Mesothelial cell of epicardium (in vitro differentiated cells): ENCODE results near the gene GRIK1. TPM values are rescaled to one million over a fixed set of nuclear protein-coding genes. Genes with fewer than 3 reads are reported as not detected.

ENCODE experiments used
- DNase-seq, 2 experiments: peaks; one replicate each; pipeline ENCODE4 v3.0.0; 2021; ENCODE audit warnings: low spot score in 2 of 2; ENCODE audit not compliant: unreplicated experiment in 2 of 2
- H3K27ac Mint-ChIP-seq: 2 replicates; pipeline ENCODE4 v1.8.0; 2021; ENCODE audit warnings: mixed read lengths
- H3K27me3 Mint-ChIP-seq: 2 replicates; pipeline ENCODE4 v1.8.0; 2021; ENCODE audit warnings: low read depth, mixed read lengths
- H3K36me3 Mint-ChIP-seq: 2 replicates; pipeline ENCODE4 v1.8.0; 2021; ENCODE audit warnings: mixed read lengths
- H3K4me1 Mint-ChIP-seq: 2 replicates; pipeline ENCODE4 v1.8.0; 2021; ENCODE audit warnings: mixed read lengths
- H3K4me3 Mint-ChIP-seq: 2 replicates; pipeline ENCODE4 v1.8.0; 2021; ENCODE audit warnings: mild to moderate bottlenecking, moderate library complexity, mixed read lengths
- H3K9me3 Mint-ChIP-seq: 2 replicates; pipeline ENCODE4 v1.8.0; 2021; ENCODE audit warnings: mixed read lengths
- CTCF ChIP-seq: fragments of 200-600 bp; sonication (generic); IDR thresholded peaks from one replicate; pipeline ENCODE4 v1.5.0; 2021; ENCODE audit warnings: antibody characterized with exemption; ENCODE audit not compliant: unreplicated experiment
- total RNA-seq: library from RNA; stranded (reverse); gene quantifications from 3 replicates; pipeline ENCODE4 v1.2.1, GENCODE V29; 2021

The GRIK1 gene
- total RNA-seq, 1 donor from 2014 or later = 5.9 TPM

- Mint-ChIP-seq H3K4me1 (no peaks in the 10 kb centered on the region), H3K27me3 (no peaks in the 10 kb centered on the region), H3K4me3 (no peak overlapping the region), H3K9me3 (peaks cover 7% of the 10 kb centered on the region), H3K36me3 (no peaks in the 10 kb centered on the region), H3K27ac (no peak overlapping the region)
- no peak for TF ChIP-seq CTCF
- DNase-seq = no peak
Measured at GRCh38 chr21:29626801-29627470, 312.9 kb downstream of the GRIK1 start.

DNA sequence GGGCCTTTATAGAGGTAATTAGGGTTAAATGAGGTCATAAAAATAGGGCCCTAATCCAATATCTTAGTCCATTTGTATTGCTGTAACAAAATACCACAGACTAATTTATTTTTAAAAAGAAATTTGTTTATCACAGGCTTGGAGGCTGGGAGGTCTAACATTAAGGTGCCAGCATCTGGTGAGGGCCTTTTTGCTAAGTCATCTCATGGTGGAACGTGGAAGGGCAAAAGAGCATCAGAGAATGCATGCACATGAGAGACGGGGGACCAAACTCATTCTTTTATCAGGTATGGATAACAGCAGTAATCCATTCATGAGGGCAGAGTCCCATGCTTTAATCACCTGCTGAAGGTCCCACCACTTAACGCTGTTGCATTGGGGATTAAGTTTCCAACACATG is 313.8 kb downstream of the GRIK1 start:
- DNase-seq = no peak
- no peak for TF ChIP-seq CTCF
- H3K9me3 Mint-ChIP-seq = peaks cover 7% of the 10 kb centered on the region
- no peak overlapping the region for H3K27ac Mint-ChIP-seq
- no peaks in the 10 kb centered on the region for H3K27me3 Mint-ChIP-seq
- H3K4me1 Mint-ChIP-seq = no peaks in the 10 kb centered on the region
- no peaks in the 10 kb centered on the region for H3K36me3 Mint-ChIP-seq
- H3K4me3 Mint-ChIP-seq = no peak overlapping the region

DNA sequence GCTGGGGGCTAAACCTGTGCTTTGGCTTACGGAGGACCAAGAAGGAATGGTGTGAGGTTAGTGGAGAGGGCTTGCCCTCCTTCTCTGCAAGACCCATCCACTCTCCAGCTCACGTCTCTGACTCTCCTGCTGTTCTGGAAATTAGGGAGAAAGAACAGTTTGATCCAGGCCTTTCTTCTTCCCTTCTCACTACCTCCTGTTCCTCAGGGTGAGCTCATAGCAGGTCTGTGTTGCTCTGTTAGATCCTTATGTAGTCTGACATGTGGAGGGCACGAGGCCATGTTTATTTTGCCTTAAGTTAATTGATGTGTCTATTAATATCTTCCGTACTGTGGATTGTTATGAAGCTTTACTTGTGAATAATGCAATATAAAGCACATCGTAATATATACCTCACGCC is 315.0 kb downstream of the GRIK1 start:
- Mint-ChIP-seq H3K27ac (no peak overlapping the region), H3K36me3 (no peaks in the 10 kb centered on the region), H3K4me1 (no peaks in the 10 kb centered on the region), H3K9me3 (peaks cover 7% of the 10 kb centered on the region), H3K27me3 (no peaks in the 10 kb centered on the region), H3K4me3 (no peak overlapping the region)
- no peak for TF ChIP-seq CTCF
- no peak for DNase-seq

DNA sequence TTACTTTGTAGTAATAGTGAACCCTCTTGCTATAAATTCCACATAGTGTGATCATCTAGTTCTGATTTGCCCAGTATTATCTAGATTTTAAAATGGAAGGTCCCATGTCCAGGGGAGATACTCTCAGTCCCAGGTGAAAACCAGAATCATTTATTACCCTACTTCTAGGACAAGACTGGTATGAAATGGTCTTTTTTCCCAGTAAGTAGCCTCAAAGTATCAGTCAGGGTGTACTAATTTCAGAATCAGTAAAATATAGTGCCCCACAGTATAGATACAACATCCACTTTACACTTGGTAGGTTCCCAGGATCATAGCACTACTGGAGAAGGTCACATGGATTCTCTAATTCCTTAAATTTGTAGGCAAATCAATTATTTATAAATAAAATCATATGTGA is 318.3 kb downstream of the GRIK1 start:
- Mint-ChIP-seq H3K4me3 (no peak overlapping the region), H3K9me3 (peaks cover 12% of the 10 kb centered on the region)
- TF ChIP-seq CTCF = no peak

DNA sequence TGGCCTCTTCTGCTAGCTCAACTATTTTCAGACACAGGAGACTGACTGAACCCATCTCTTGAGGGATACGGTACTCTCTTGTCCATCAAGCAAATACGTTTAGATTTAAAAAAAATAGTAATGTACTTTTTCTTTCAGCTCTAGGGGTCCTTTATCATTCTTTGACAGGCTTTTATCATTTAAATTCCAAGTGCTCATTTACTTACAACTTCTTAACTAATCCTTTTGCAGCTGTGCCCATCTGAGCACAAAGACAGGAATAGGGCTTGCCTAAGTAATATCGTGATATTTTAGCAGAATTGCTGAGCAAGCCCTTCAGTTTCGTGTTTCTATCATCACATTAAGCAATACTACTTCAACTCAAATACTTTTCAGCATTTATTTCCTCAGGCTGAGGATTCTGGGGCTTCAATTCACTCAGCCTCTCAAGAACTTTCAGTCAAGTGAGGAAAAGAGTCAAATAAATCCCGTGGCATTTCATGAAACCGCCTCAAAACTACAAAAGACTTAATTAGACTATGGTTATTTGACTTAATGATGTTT is 323.5 kb downstream of the GRIK1 start:
- Mint-ChIP-seq H3K4me1 (peaks cover 8% of the 10 kb centered on the region), H3K27me3 (no peaks in the 10 kb centered on the region), H3K27ac (no peak overlapping the region), H3K4me3 (no peak overlapping the region), H3K9me3 (peaks cover 5% of the 10 kb centered on the region), H3K36me3 (peaks cover 4% of the 10 kb centered on the region)
- no peak for TF ChIP-seq CTCF
- no peak for DNase-seq

More for the DNA sequence above, 318.3 kb downstream of the GRIK1 start:
- Mint-ChIP-seq H3K36me3 (peaks cover 4% of the 10 kb centered on the region), H3K4me1 (no peaks in the 10 kb centered on the region), H3K27me3 (no peaks in the 10 kb centered on the region), H3K27ac (no peak overlapping the region)
- no peak for DNase-seq
